SK-N-MC (cell line): Measurements from ENCODE around the gene XRN2.

Experiments
- DNase-seq: peaks from one replicate; pipeline ENCODE4 v3.0.0-alpha.2; 2011; ENCODE audit warnings: low read depth, low spot score
- H3K27ac ChIP-seq: fragments of 200-600 bp; sonication (generic); 2 replicates; pipeline ENCODE4 v1.5.1; 2016; ENCODE audit warnings: mixed run types
- H3K36me3 ChIP-seq: fragments of 200-600 bp; sonication (generic); 2 replicates; pipeline ENCODE4 v1.6.1; 2017; ENCODE audit warnings: antibody characterized with exemption, low read length, mixed read lengths; ENCODE audit not compliant: insufficient read depth
- H3K4me3 ChIP-seq: fragments of 200-600 bp; sonication (generic); 2 replicates; pipeline ENCODE4 v1.5.1; 2016
- H3K9ac ChIP-seq: fragments of 200-600 bp; sonication (generic); 2 replicates; pipeline ENCODE4 v1.8.0; 2017; ENCODE audit warnings: mixed run types, mixed read lengths; ENCODE audit not compliant: insufficient read length
- H3K9me3 ChIP-seq: fragments of 200-600 bp; sonication (generic); 2 replicates; pipeline ENCODE4 v1.6.1; 2017; ENCODE audit warnings: low read depth, mild to moderate bottlenecking, antibody characterized with exemption, low read length, moderate library complexity, mixed read lengths
- EZH2 ChIP-seq: fragments of 200-600 bp; sonication (generic); IDR thresholded peaks from one replicate; pipeline ENCODE4 v1.6.1; 2017; ENCODE audit warnings: antibody characterized with exemption
- FOXP2 ChIP-seq: optimal IDR thresholded peaks from 2 replicates; pipeline ENCODE3; 2011; ENCODE audit warnings: mild to moderate bottlenecking, moderate library complexity; ENCODE audit not compliant: insufficient read depth; ENCODE audit errors: extremely low read length, control extremely low read depth
- POLR2AphosphoS5 ChIP-seq: IDR thresholded peaks from 2 replicates; pipeline ENCODE4 v1.6.1; 2012; ENCODE audit warnings: mild to moderate bottlenecking, low read depth, low read length, borderline replicate concordance

The XRN2 gene

DNA sequence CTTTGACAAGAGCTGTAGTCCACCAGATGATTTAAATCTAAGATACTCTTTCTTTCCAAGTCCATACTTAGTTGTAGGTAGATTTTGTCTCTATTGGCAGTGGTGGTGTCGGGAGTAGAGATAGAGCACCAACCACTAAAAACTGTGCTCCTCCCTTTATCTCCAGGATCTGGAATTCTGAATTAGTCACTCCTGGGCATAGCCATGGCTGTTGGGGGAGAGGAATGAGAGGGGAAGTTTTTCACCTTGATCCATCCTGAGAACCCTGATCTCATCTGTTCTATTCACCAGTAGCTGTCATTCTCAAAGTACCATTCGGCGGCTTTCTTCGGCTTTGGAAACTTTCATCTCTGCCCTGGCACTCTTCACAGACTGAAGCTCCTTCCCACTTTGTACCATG is 129.8 kb downstream of the XRN2 start:
- no peak for TF ChIP-seq EZH2
- no peak for TF ChIP-seq FOXP2
- TF ChIP-seq POLR2AphosphoS5: no peak
- Histone ChIP-seq H3K36me3 (no peaks in the 10 kb centered on the region), H3K4me3 (no peak overlapping the region), H3K9ac (no peak overlapping the region), H3K9me3 (no peaks in the 10 kb centered on the region), H3K27ac (no peak overlapping the region)
- DNase-seq: no peak

GRCh38 chr20:21433329-21433890 is 130.3 kb downstream of the XRN2 start:
- TF ChIP-seq FOXP2 (no peak), POLR2AphosphoS5 (no peak), EZH2 (no peak)
- H3K4me3 ChIP-seq: no peak overlapping the region
- no peaks in the 10 kb centered on the region for H3K9me3 ChIP-seq
- H3K27ac ChIP-seq: no peak overlapping the region
- H3K9ac ChIP-seq: no peak overlapping the region
- no peak for DNase-seq
- no peaks in the 10 kb centered on the region for H3K36me3 ChIP-seq

GRCh38 chr20:21435576-21435975 is 132.4 kb downstream of the XRN2 start:
- no peak for TF ChIP-seq POLR2AphosphoS5
- no peak for TF ChIP-seq FOXP2
- TF ChIP-seq EZH2: no peak

GRCh38 chr20:21436205-21436604 is 133.1 kb downstream of the XRN2 start:
- no peak overlapping the region for H3K9ac ChIP-seq
- no peak overlapping the region for H3K27ac ChIP-seq
- no peak for DNase-seq
- TF ChIP-seq FOXP2: no peak
- TF ChIP-seq POLR2AphosphoS5: no peak
- no peak for TF ChIP-seq EZH2
- H3K4me3 ChIP-seq: no peak overlapping the region
- H3K36me3 ChIP-seq: no peaks in the 10 kb centered on the region
- no peaks in the 10 kb centered on the region for H3K9me3 ChIP-seq

More at GRCh38 chr20:21435576-21435975, 132.4 kb downstream of the XRN2 start:
- Histone ChIP-seq H3K9ac (no peak overlapping the region), H3K36me3 (no peaks in the 10 kb centered on the region), H3K4me3 (no peak overlapping the region), H3K9me3 (no peaks in the 10 kb centered on the region), H3K27ac (no peak overlapping the region)
- DNase-seq: no peak

DNA sequence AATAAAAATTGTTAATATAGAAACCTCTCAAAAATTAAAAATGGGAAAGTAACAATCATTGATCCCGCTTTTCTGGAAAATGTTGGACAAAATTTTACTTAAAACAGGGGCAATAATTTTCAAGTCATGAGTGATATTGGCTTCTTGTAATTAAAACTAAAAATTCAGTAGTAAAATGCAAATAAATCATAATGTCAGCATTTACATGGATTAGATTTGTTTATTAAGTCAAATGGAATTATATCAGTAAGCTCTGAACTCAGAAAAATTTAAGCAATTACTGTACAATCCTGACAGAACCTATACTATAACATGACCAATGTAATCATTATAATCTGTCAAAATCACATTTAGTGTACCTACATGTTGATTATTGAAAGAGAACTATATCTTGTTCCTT is 134.1 kb downstream of the XRN2 start:
- no peak overlapping the region for H3K9ac ChIP-seq
- H3K4me3 ChIP-seq: no peak overlapping the region
- TF ChIP-seq FOXP2 (no peak), POLR2AphosphoS5 (no peak), EZH2 (no peak)
- H3K9me3 ChIP-seq: no peaks in the 10 kb centered on the region
- H3K27ac ChIP-seq: no peak overlapping the region
- no peak for DNase-seq
- no peaks in the 10 kb centered on the region for H3K36me3 ChIP-seq

DNA sequence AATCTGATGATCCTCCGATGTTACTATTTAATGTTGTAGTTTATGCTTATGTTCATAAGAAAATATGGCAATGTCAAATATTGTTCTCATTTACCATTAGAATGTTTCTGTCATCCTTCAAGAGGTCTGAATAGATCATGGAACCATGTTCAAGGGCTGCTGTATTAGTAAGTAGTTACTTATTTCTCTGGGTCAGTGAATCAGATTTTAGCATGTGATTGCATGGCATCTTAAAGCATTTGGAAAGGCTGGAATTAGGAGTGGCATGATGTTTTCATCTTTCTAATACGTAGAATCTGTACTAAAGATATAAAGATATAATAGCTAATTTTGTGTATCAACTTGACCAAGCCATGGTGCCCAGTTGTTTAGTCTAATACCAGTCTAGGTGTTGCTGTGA is 134.7 kb downstream of the XRN2 start:
- Histone ChIP-seq H3K27ac (no peak overlapping the region), H3K9me3 (no peaks in the 10 kb centered on the region), H3K9ac (no peak overlapping the region), H3K36me3 (no peaks in the 10 kb centered on the region), H3K4me3 (no peak overlapping the region)
- no peak for DNase-seq
- TF ChIP-seq EZH2 (no peak), FOXP2 (no peak), POLR2AphosphoS5 (no peak)
